ENCODE results near the gene RNF31.

Gene RNF31

DNA sequence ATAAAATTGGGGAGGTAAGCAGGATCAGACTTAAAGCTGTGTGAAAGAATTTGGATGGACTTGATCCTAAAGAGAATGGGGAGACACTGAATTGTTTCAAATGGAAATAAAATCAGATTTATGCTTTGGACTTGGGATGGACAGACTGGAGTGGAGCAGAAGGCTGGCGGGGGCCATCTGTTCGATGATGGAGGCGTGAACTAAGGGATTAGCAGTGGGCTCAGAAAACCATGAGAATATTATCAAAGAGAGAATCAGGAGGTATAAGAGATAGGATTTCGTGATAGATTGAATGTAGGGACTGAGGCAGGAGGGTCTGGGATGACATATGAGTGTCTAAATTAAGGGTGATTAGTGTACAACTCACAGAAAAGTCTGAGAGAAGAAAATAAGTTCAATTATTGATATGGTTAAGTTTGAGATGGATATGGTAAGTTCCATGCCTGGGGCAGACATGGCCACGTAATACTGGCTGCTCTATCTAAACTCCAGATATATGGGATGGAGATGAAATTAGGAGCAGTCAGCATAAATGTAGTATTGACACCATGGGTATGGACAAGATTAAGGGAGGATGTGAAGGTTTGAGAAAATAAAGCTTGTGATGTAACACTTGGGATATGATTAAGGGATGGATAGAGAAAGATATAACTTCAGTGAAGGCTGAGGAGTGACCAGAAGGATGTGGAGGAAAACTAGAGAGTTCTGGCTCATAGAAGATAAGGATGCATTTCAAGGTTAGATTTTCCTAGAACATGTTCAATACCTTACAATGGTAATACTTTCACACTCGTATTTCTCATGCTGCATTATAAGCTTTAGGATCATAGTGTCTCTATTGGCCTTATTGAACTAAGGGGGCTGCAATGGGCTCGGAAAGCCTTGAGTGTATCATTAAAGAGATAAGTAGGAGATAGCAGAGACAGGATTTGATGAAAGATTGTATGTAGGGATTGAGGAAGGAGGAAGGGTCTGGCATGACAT, 57.2 kb downstream of the RNF31 start:
- DNase-seq: no peak

DNA sequence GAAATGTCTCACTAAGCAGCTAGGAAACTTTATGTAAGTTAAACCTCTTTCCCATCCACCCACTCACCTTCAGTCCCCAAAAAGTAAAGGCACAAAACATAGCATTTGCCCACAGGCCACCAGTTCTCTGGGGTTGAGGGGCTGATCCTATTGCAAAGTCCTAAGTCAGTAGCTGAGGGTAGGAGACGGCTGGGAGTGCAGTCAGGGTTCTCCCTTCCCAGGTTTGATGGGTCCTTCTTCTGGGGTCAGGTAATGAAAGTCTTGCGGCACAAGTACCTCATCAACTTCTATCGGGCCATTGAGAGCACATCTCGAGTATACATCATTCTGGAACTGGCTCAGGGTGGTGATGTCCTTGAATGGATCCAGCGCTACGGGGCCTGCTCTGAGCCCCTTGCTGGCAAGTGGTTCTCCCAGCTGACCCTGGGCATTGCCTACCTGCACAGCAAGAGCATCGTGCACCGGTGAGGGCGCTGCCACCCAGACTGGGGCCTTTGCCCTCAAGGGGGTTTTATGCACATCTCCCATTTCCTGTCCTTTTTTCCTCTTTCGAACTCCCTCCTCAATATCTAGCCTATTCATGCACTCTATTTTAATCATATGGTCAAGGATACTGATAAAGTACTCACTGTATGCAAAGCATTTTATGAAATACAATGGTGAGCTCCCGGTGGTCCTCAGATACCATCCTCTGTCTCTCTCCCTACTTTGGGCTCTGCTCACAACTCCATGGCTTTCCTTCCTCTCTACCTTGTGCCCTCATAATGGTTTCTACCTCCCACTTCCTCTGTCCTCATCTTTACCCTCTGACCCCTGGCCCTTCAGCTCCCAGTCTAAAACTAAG, 59.2 kb downstream of the RNF31 start:
- no peak for DNase-seq

DNA sequence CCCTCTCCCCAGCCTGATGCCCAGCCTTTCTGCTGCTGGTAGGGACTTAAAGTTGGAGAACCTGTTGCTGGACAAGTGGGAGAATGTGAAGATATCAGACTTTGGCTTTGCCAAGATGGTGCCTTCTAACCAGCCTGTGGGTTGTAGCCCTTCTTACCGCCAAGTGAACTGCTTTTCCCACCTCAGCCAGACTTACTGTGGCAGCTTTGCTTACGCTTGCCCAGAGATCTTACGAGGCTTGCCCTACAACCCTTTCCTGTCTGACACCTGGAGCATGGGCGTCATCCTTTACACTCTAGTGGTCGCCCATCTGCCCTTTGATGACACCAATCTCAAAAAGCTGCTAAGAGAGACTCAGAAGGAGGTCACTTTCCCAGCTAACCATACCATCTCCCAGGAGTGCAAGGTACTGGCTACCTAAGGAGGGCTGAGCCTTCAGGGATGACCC, 59.8 kb downstream of the RNF31 start:
- DNase-seq: no peak

DNA sequence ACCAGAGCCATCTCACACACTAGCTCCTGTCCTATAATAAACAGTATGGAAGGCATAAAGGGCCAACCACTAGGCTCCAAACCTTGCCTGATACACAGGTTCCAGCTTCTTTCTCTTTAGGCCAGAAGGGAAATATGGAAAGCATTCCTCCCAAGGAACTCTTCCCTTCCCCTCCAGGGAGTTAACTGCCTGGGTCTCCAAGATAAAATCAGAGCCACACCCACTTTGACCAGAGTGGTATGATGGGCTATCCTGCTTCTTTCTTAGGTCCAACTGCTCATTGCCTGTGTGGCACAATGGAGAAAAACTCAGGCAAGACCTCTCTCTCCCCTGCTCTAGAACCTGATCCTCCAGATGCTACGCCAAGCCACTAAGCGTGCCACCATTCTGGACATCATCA, 60.3 kb downstream of the RNF31 start:
- DNase-seq: no peak
